B cell (primary cell): ENCODE results near the gene BUB1B. TPM values are rescaled to one million over a fixed set of nuclear protein-coding genes. Genes with fewer than 3 reads are reported as not detected.

Experiments used
- ATAC-seq: fragments of 200-7000 bp; cut with Tn5 transposase; one replicate; pipeline ENCODE4 v1.10.0; 2021; ENCODE audit warnings: low read depth, mild to moderate bottlenecking, moderate number of reproducible peaks, moderate library complexity
- CTCF ChIA-PET: fragments of 350-600 bp; sonication (Branson Sonifier 250); formaldehyde crosslinking; loops from one replicate; lab custom pipeline; 2021; ENCODE audit warnings: antibody characterized with exemption, inconsistent platforms; lab: Charles Lee
- POLR2A ChIA-PET: fragments of 350-600 bp; sonication (Branson Sonifier 250); formaldehyde crosslinking; loops from one replicate; lab custom pipeline; 2021; ENCODE audit warnings: antibody characterized with exemption; lab: Charles Lee
- DNase-seq: peaks from one replicate; pipeline ENCODE4 v3.0.0; 2013
- H2AFZ ChIP-seq: 2 replicates; pipeline ENCODE4 v1.6.1; 2012; ENCODE audit warnings: mild to moderate bottlenecking, low read depth, low read length; ENCODE audit not compliant: insufficient read depth, poor library complexity, severe bottlenecking
- H3K27ac ChIP-seq, 2 donors: 1 replicate in 1 of 2; 2 replicates in 1 of 2; pipeline ENCODE4 v1.5.1; 2012 to 2013; ENCODE audit warnings: low read length in 2 of 2, mild to moderate bottlenecking in 2 of 2, moderate library complexity in 1 of 2
- H3K27me3 ChIP-seq, 4 experiments: fragments of 200-600 bp in 1 of 4; sonication (generic) in 1 of 4; replicated peaks in 1 of 4; 1 replicate in 2 of 4; 2 replicates in 2 of 4; pipeline versions ENCODE4 v1.6.1 to v1.7.0; 2013 to 2016; ENCODE audit warnings: low read length in 3 of 4, mild to moderate bottlenecking in 2 of 4, mixed read lengths in 1 of 4, moderate library complexity in 1 of 4; ENCODE audit not compliant: insufficient read depth in 4 of 4, control insufficient read depth in 3 of 4; ENCODE audit errors: control extremely low read depth in 1 of 4
- H3K36me3 ChIP-seq, 2 experiments: replicated peaks in 1 of 2; 1 replicate in 1 of 2; 2 replicates in 1 of 2; pipeline versions ENCODE4 v1.6.1 to v1.7.1; 2013; ENCODE audit warnings: low read length in 1 of 2; ENCODE audit not compliant: insufficient read depth in 2 of 2, control insufficient read depth in 1 of 2; ENCODE audit errors: control extremely low read depth in 1 of 2, extremely low read depth in 1 of 2
- H3K4me1 ChIP-seq, 2 donors: fragments of 200-600 bp in 1 of 2; sonication (generic) in 1 of 2; 1 replicate in 1 of 2; 2 replicates in 1 of 2; pipeline versions ENCODE4 v1.5.1 to v1.6.1; 2013 to 2017; ENCODE audit warnings: low read length in 2 of 2; ENCODE audit not compliant: control insufficient read depth in 2 of 2, insufficient read depth in 2 of 2
- H3K4me2 ChIP-seq: replicated peaks from 2 replicates; pipeline ENCODE3; 2012; ENCODE audit warnings: mild to moderate bottlenecking, low read depth, low read length; ENCODE audit not compliant: poor library complexity, severe bottlenecking
- H3K4me3 ChIP-seq, 5 experiments: fragments of 200-600 bp in 1 of 5; sonication (generic) in 1 of 5; 1 replicate in 3 of 5; 2 replicates in 2 of 5; pipeline versions ENCODE4 v1.5.1 to v1.7.0; 2011 to 2016; ENCODE audit warnings: low read length in 4 of 5, mild to moderate bottlenecking in 4 of 5, low read depth in 2 of 5, control low read depth in 1 of 5, moderate library complexity in 1 of 5; ENCODE audit not compliant: insufficient read depth in 1 of 5; ENCODE audit errors: control extremely low read depth in 1 of 5, extremely low read depth in 1 of 5
- H3K79me2 ChIP-seq: fragments of 200-600 bp; sonication (generic); one replicate; pipeline ENCODE4 v1.6.0; 2016; ENCODE audit warnings: low read length; ENCODE audit not compliant: control insufficient read depth, insufficient read depth
- H3K9ac ChIP-seq: fragments of 200-600 bp; sonication (generic); 2 replicates; pipeline ENCODE4 v1.6.1; 2017; ENCODE audit warnings: mild to moderate bottlenecking, low read length, moderate library complexity
- H3K9me3 ChIP-seq, 3 donors: one replicate each; pipeline versions ENCODE4 v1.6.1 to v1.7.1; 2013; ENCODE audit warnings: low read length in 2 of 3; ENCODE audit not compliant: control insufficient read depth in 2 of 3, insufficient read depth in 1 of 3; ENCODE audit errors: control extremely low read depth in 1 of 3
- H4K20me1 ChIP-seq: 2 replicates; pipeline ENCODE4 v1.6.0; 2012; ENCODE audit warnings: mild to moderate bottlenecking, low read length; ENCODE audit not compliant: insufficient read depth, control insufficient read depth, poor library complexity, severe bottlenecking
- H3K27ac Mint-ChIP-seq: one replicate; pipeline ENCODE4 v1.8.0; 2021; ENCODE audit warnings: mixed read lengths
- H3K27me3 Mint-ChIP-seq: one replicate; pipeline ENCODE4 v1.8.0; 2021; ENCODE audit warnings: mixed read lengths
- H3K4me1 Mint-ChIP-seq: one replicate; pipeline ENCODE4 v1.8.0; 2021; ENCODE audit warnings: mixed read lengths
- H3K4me3 Mint-ChIP-seq: one replicate; pipeline ENCODE4 v1.8.0; 2021; ENCODE audit warnings: mixed read lengths
- H3K9me3 Mint-ChIP-seq: one replicate; pipeline ENCODE4 v1.8.0; 2022; ENCODE audit warnings: mixed read lengths; ENCODE audit not compliant: insufficient read depth
- EZH2 ChIP-seq: IDR thresholded peaks from 2 replicates; pipeline ENCODE4 v1.6.1; 2012; ENCODE audit warnings: borderline replicate concordance, low read depth, mild to moderate bottlenecking, moderate library complexity, low read length; ENCODE audit not compliant: insufficient read depth, poor library complexity, severe bottlenecking
- WGBS: methylation state at CpG from one replicate; pipeline ENCODE4 v1.1.5; 2013; ENCODE audit warnings: missing lambda C conversion rate; ENCODE audit not compliant: insufficient coverage; 5-methylcytosine and 5-hydroxymethylcytosine counted together
- intact Hi-C: fragments of 100-400 bp; cut with micrococcal nuclease; formaldehyde crosslinking; loops from one replicate; pipeline ENCODE4 v1.10.0; 2022
- polyA plus RNA-seq: library from polyadenylated mRNA; depleted of rRNA; stranded (reverse); fragments of >200 nt; gene quantifications from 2 replicates; pipeline ENCODE4 v1.2.3, GENCODE V29; 2012
- total RNA-seq, 2 donors: library from RNA; stranded (reverse); fragments of 120-200 nt in 1 of 2; gene quantifications; 1 replicate in 1 of 2; 2 replicates in 1 of 2; pipeline versions ENCODE4 v1.2.3 to v1.2.4, GENCODE V29; 2013 to 2022
- TF ChIP-seq, protein P1 (sequence below): fragments of 200-600 bp; IDR thresholded peaks from one replicate; pipeline ENCODE4 v1.8.0; 2022; ENCODE audit warnings: antibody characterized with exemption, mild to moderate bottlenecking

Gene BUB1B
- total and polyA plus RNA-seq, 2 donors (not counting 1 experiment from before 2014, with no cell fraction given), result 0.70 to 4.4 TPM

DNA sequence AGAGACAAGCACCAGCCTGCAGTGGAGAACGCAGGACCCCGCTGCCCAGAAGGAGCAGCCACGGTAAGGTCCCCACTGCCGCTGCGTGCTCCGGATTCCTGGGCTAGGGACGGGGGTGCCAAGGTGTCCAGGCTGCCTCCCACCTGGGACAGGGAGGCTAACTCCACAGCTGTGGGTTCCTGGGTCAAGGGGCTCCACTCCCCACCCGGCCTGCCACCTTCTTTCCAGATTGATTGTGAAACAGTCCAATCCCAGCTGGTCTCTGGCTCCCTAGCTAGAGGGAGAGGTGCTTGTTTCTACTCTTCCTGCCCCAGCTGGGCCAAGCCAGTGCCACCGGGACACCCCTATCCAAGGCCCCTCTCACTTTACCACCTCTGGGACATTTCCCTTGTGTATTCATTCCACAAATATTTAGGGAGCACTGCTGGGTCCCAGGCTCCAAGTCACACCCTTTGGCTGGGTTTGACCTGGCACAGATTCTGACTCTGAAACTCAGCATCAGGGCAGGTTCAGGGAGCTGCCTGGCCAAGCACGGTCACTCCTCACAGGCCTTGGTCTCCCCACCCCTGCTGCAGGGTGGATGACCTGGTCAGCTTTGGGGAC is 79.9 kb downstream of the BUB1B start:
- no peaks in the 10 kb centered on the region for H3K9me3 Mint-ChIP-seq
- ATAC-seq (no peak), DNase-seq (no peak)
- no peak overlapping the region for H3K9ac ChIP-seq
- H3K27me3 ChIP-seq, result peaks cover 0 to 18% (median 6%) of the 10 kb centered on the region in 4 experiments
- no peak overlapping the region for H3K27ac Mint-ChIP-seq
- WGBS, result 95% methylated on average over 9 of the region's 10 CpGs
- peaks cover 0 to 4% (median 0%) of the 10 kb centered on the region in 3 donors for H3K9me3 ChIP-seq
- CTCF ChIA-PET, result interaction anchor here (1.1 to 5.0 kb wide), 4 partner anchors 9 to 38 kb away, joined by 3 to 22 read pairs (median 4); no protein-coding TSS in a partner anchor
- peaks cover 17 to 18% of the 10 kb centered on the region in 2 donors for H3K4me1 ChIP-seq
- no peak overlapping the region for H3K4me3 ChIP-seq
- intact Hi-C loops, result no loop called here
- H3K36me3 ChIP-seq, result no peaks in the 10 kb centered on the region
- H4K20me1 ChIP-seq, result no peaks in the 10 kb centered on the region
- TF ChIP-seq, protein P1, sequence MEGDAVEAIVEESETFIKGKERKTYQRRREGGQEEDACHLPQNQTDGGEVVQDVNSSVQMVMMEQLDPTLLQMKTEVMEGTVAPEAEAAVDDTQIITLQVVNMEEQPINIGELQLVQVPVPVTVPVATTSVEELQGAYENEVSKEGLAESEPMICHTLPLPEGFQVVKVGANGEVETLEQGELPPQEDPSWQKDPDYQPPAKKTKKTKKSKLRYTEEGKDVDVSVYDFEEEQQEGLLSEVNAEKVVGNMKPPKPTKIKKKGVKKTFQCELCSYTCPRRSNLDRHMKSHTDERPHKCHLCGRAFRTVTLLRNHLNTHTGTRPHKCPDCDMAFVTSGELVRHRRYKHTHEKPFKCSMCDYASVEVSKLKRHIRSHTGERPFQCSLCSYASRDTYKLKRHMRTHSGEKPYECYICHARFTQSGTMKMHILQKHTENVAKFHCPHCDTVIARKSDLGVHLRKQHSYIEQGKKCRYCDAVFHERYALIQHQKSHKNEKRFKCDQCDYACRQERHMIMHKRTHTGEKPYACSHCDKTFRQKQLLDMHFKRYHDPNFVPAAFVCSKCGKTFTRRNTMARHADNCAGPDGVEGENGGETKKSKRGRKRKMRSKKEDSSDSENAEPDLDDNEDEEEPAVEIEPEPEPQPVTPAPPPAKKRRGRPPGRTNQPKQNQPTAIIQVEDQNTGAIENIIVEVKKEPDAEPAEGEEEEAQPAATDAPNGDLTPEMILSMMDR, result no peak
- TF ChIP-seq EZH2, result no peak
- H3K79me2 ChIP-seq, result no peaks in the 10 kb centered on the region
- H3K27me3 Mint-ChIP-seq, result peaks cover 9% of the 10 kb centered on the region
- POLR2A ChIA-PET, result no interaction called here
- no peak overlapping the region for H2AFZ ChIP-seq
- no peak overlapping the region for H3K4me2 ChIP-seq
- H3K4me1 Mint-ChIP-seq, result peaks cover 23% of the 10 kb centered on the region
- no peak overlapping the region for H3K27ac ChIP-seq
- H3K4me3 Mint-ChIP-seq, result no peak overlapping the region
